IMR-90 (cell line): ENCODE results near the gene MRPL11.

ENCODE experiments used
- BHLHE40 ChIP-seq: fragments of 150-350 bp; IDR thresholded peaks from 2 replicates; pipeline ENCODE4 v1.6.1; 2016; ENCODE audit warnings: mild to moderate bottlenecking, low read depth, low read length
- CEBPB ChIP-seq: IDR thresholded peaks from 2 replicates; pipeline ENCODE4 v1.6.1; 2012; ENCODE audit warnings: low read depth, low read length, improper control_type of control experiment
- CTCF ChIP-seq: conservative IDR thresholded peaks from 2 replicates; pipeline ENCODE4 v1.5.1; 2012; ENCODE audit warnings: mild to moderate bottlenecking, low read depth, low read length, improper control_type of control experiment
- MAFK ChIP-seq: IDR thresholded peaks from 2 replicates; pipeline ENCODE4 v1.6.1; 2012; ENCODE audit warnings: low read depth, low read length, improper control_type of control experiment
- POLR2A ChIP-seq: IDR thresholded peaks from 2 replicates; pipeline ENCODE4 v1.6.1; 2012; ENCODE audit warnings: mild to moderate bottlenecking, low read depth, low read length
- RAD21 ChIP-seq: IDR thresholded peaks from 2 replicates; pipeline ENCODE4 v1.6.1; 2012; ENCODE audit warnings: low read length, improper control_type of control experiment
- RCOR1 ChIP-seq: IDR thresholded peaks from 2 replicates; pipeline ENCODE4 v1.6.1; 2012; ENCODE audit warnings: mild to moderate bottlenecking, low read length, improper control_type of control experiment; ENCODE audit not compliant: insufficient replicate concordance
- RFX5 ChIP-seq: IDR thresholded peaks from 2 replicates; pipeline ENCODE4 v1.8.0; 2012; ENCODE audit warnings: low read depth, mild to moderate bottlenecking, low read length, moderate library complexity
- SMC3 ChIP-seq: fragments of 150-350 bp; IDR thresholded peaks from 2 replicates; pipeline ENCODE4 v1.6.1; 2016; ENCODE audit warnings: low read depth, mild to moderate bottlenecking, antibody characterized with exemption, low read length, moderate library complexity
- USF2 ChIP-seq: fragments of 150-350 bp; IDR thresholded peaks from 2 replicates; pipeline ENCODE4 v1.6.1; 2017; ENCODE audit warnings: mild to moderate bottlenecking, antibody characterized with exemption, low read length, low read depth
- TF ChIP-seq, protein P1 (sequence below): fragments of 150-350 bp; IDR thresholded peaks from 2 replicates; pipeline ENCODE4 v1.6.1; 2016; ENCODE audit warnings: low read depth, mild to moderate bottlenecking, low read length, moderate library complexity, borderline replicate concordance

DNA sequence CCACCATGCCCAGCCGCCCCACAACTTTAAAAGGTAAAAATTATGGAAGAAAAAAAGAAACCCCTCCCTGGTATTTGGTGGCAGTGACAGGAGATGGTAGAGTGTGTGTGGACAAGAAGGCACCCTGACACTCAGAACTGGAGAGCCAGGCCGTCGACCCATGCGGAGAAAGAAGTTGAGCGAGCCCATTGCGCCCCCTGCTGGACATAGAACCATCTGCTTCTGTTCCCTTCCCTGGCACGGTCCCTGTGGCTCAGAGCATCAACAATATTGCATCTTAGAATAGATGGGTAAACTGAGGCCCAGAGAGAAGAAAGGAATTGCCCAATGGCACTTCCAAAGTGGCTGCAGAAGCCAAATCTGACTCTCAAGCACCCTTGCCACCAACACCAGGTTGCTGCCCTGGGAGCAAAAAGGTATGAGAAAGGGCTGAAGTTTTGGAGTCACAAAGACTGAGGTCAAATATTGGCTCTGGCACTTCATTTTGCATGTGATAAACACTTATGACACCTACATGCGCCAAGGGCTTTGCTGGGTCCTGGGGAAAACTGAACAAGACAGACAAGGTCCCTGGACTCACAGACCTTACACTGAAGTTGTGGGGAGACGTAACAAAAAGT, 8.6 kb downstream of the MRPL11 start:
- no peak for TF ChIP-seq USF2
- TF ChIP-seq, protein P1, sequence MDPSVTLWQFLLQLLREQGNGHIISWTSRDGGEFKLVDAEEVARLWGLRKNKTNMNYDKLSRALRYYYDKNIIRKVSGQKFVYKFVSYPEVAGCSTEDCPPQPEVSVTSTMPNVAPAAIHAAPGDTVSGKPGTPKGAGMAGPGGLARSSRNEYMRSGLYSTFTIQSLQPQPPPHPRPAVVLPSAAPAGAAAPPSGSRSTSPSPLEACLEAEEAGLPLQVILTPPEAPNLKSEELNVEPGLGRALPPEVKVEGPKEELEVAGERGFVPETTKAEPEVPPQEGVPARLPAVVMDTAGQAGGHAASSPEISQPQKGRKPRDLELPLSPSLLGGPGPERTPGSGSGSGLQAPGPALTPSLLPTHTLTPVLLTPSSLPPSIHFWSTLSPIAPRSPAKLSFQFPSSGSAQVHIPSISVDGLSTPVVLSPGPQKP = no peak
- TF ChIP-seq CTCF = peak; percentile 90
- TF ChIP-seq POLR2A = no peak
- peak; percentile 96 for TF ChIP-seq SMC3
- no peak for TF ChIP-seq CEBPB
- peak; percentile 93 for TF ChIP-seq RAD21
- TF ChIP-seq RFX5 = no peak
- TF ChIP-seq MAFK = no peak
- no peak for TF ChIP-seq BHLHE40
- TF ChIP-seq RCOR1 = no peak
